ENCODE data around the gene B4GALT4.
"Not testable (repeated sequence)": the region's sequence is repeated elsewhere in the genome, so short reads cannot be mapped to it uniquely, and the experiment has no call there.

B4GALT4 gene

GRCh38 chr3:119194237-119195150 is 46.2 kb downstream of the B4GALT4 start:
- no peak for DNase-seq

- DNase-seq, result no peak
Measured at GRCh38 chr3:119191800-119192199, 48.9 kb downstream of the B4GALT4 start.

GRCh38 chr3:119187266-119187665 is 53.4 kb downstream of the B4GALT4 start:
- DNase-seq, result no peak

- DNase-seq, result no peak
Measured at GRCh38 chr3:119184796-119185570, 55.7 kb downstream of the B4GALT4 start.

- DNase-seq, result no peak
Measured at GRCh38 chr3:119184111-119184510, 56.6 kb downstream of the B4GALT4 start.

GRCh38 chr3:119181765-119182164 is 58.9 kb downstream of the B4GALT4 start:
- DNase-seq, result no peak

GRCh38 chr3:119177321-119177720 is 63.4 kb downstream of the B4GALT4 start:
- no peak for DNase-seq

- DNase-seq, result no peak
Measured at GRCh38 chr3:119176778-119177177, 63.9 kb downstream of the B4GALT4 start.

- no peak for DNase-seq
Measured at GRCh38 chr3:119175872-119176756, 64.6 kb downstream of the B4GALT4 start.

GRCh38 chr3:119173325-119173724 is 67.4 kb downstream of the B4GALT4 start, which contains the start of gene UPK1B:
Gene UPK1B (plus strand): TSS chr3:119173598. CDS start chr3:119186742, 13,144 bp downstream.
- no peak for DNase-seq

- no peak for DNase-seq
Measured at GRCh38 chr3:119170821-119171220, 69.9 kb downstream of the B4GALT4 start.

GRCh38 chr3:119164745-119165144 is 75.9 kb downstream of the B4GALT4 start:
- not testable (repeated sequence) for DNase-seq
